PFSK-1 (cell line): Measurements from ENCODE around the gene CXCR4.

Experiments used
- FOXP2 ChIP-seq: optimal IDR thresholded peaks from 2 replicates; pipeline ENCODE3; 2011; ENCODE audit warnings: borderline replicate concordance, control low read depth, inconsistent platforms; ENCODE audit not compliant: insufficient read depth; ENCODE audit errors: extremely low read length, extremely low read depth
- POLR2AphosphoS5 ChIP-seq: IDR thresholded peaks from 2 replicates; pipeline ENCODE4 v1.6.1; 2012; ENCODE audit warnings: low read depth, mild to moderate bottlenecking, control low read depth, low read length, moderate library complexity
- REST ChIP-seq, 2 experiments: IDR thresholded peaks; 2 replicates each; pipeline versions ENCODE4 v1.6.1 to v1.8.0; 2011 to 2012; ENCODE audit warnings: low read depth in 2 of 2, low read length in 2 of 2, control low read depth in 1 of 2, inconsistent platforms in 1 of 2, mild to moderate bottlenecking in 1 of 2, moderate library complexity in 1 of 2; ENCODE audit not compliant: insufficient read depth in 1 of 2
- SIN3A ChIP-seq: IDR thresholded peaks from 2 replicates; pipeline ENCODE4 v1.6.1; 2012; ENCODE audit warnings: mild to moderate bottlenecking, low read length, moderate library complexity, borderline replicate concordance; ENCODE audit not compliant: insufficient read depth
- TAF1 ChIP-seq: IDR thresholded peaks from 2 replicates; pipeline ENCODE4 v1.6.1; 2012; ENCODE audit warnings: low read length, control low read depth, borderline replicate concordance; ENCODE audit not compliant: insufficient read depth

Gene CXCR4

GRCh38 chr2:136077107-136077506, 40.8 kb downstream of the CXCR4 start:
- no peak for TF ChIP-seq REST (IDR thresholded peaks at IDR 0.05; ENCODE audit: insufficient read depth in 1 of 2, low read depth in 2 of 2, low read length in 2 of 2)
- TF ChIP-seq POLR2AphosphoS5: no peak
- TF ChIP-seq FOXP2: no peak
- TF ChIP-seq TAF1: no peak
- no peak for TF ChIP-seq SIN3A

- no peak for TF ChIP-seq REST (IDR thresholded peaks at IDR 0.05; ENCODE audit: insufficient read depth in 1 of 2, low read depth in 2 of 2, low read length in 2 of 2)
- no peak for TF ChIP-seq FOXP2
- no peak for TF ChIP-seq POLR2AphosphoS5
- TF ChIP-seq TAF1: no peak
- no peak for TF ChIP-seq SIN3A
Measured at GRCh38 chr2:136075476-136075875, 42.5 kb downstream of the CXCR4 start.

GRCh38 chr2:136072621-136073020, 45.3 kb downstream of the CXCR4 start:
- TF ChIP-seq POLR2AphosphoS5 (no peak), SIN3A (no peak), TAF1 (no peak), FOXP2 (no peak), REST (IDR thresholded peaks at IDR 0.05; ENCODE audit: insufficient read depth in 1 of 2, low read depth in 2 of 2, low read length in 2 of 2) (no peak)

- TF ChIP-seq REST (IDR thresholded peaks at IDR 0.05; ENCODE audit: insufficient read depth in 1 of 2, low read depth in 2 of 2, low read length in 2 of 2) (no peak), POLR2AphosphoS5 (no peak), FOXP2 (no peak), SIN3A (no peak), TAF1 (no peak)
Measured at GRCh38 chr2:136070913-136071312, 47.0 kb downstream of the CXCR4 start.

- TF ChIP-seq FOXP2 (no peak), SIN3A (no peak), REST (IDR thresholded peaks at IDR 0.05; ENCODE audit: insufficient read depth in 1 of 2, low read depth in 2 of 2, low read length in 2 of 2) (no peak), TAF1 (no peak), POLR2AphosphoS5 (no peak)
Measured at GRCh38 chr2:136069773-136070172, 48.2 kb downstream of the CXCR4 start.
